Ovary (tissue), 3 donors: ENCODE data around the gene KIF1C.

Experiments
- EP300 ChIP-seq: sonication (generic); formaldehyde crosslinking; IDR thresholded peaks from one replicate; pipeline ENCODE4 v1.6.1; 2017; ENCODE audit warnings: antibody characterized with exemption
- POLR2A ChIP-seq: fragments of 450-650 bp; IDR thresholded peaks from one replicate; pipeline ENCODE4 v1.6.1; 2017; ENCODE audit warnings: antibody characterized with exemption, mild to moderate bottlenecking, moderate library complexity
- TF ChIP-seq, protein P1 (sequence below), 3 donors: fragments of 450-650 bp in 2 of 3; fragments of 200-600 bp in 1 of 3; IDR thresholded peaks; one replicate each; pipeline versions ENCODE4 v1.5.1 to v1.8.0; 2016 to 2022; ENCODE audit warnings: antibody characterized with exemption in 3 of 3, mild to moderate bottlenecking in 1 of 3
- donor health status: DM: no; HTN: no; CAD: no.

DNA sequence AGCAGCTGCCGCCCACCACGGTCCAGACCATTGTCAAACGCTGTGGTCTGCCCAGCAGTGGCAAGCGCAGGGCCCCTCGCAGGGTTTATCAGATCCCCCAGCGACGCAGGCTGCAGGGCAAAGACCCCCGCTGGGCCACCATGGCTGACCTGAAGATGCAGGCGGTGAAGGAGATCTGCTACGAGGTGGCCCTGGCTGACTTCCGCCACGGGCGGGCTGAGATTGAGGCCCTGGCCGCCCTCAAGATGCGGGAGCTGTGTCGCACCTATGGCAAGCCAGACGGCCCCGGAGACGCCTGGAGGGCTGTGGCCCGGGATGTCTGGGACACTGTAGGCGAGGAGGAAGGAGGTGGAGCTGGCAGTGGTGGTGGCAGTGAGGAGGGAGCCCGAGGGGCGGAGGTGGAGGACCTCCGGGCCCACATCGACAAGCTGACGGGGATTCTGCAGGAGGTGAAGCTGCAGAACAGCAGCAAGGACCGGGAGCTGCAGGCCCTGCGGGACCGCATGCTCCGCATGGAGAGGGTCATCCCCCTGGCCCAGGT is 24.5 kb downstream of the KIF1C start:
- TF ChIP-seq, protein P1, sequence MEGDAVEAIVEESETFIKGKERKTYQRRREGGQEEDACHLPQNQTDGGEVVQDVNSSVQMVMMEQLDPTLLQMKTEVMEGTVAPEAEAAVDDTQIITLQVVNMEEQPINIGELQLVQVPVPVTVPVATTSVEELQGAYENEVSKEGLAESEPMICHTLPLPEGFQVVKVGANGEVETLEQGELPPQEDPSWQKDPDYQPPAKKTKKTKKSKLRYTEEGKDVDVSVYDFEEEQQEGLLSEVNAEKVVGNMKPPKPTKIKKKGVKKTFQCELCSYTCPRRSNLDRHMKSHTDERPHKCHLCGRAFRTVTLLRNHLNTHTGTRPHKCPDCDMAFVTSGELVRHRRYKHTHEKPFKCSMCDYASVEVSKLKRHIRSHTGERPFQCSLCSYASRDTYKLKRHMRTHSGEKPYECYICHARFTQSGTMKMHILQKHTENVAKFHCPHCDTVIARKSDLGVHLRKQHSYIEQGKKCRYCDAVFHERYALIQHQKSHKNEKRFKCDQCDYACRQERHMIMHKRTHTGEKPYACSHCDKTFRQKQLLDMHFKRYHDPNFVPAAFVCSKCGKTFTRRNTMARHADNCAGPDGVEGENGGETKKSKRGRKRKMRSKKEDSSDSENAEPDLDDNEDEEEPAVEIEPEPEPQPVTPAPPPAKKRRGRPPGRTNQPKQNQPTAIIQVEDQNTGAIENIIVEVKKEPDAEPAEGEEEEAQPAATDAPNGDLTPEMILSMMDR (IDR thresholded peaks at IDR 0.05) = no peak
- TF ChIP-seq POLR2A (no peak), EP300 (no peak)
